Measurements from ENCODE around the gene RALY. TPM values are rescaled to one million over a fixed set of nuclear protein-coding genes. Genes with fewer than 3 reads are reported as not detected.

RALY gene
- total and polyA plus RNA-seq, 10 of the 15 experiments (the other 5 are each of a cell fraction or from before 2014, with no cell fraction given) = 1.2 to 246 (median 137) TPM

GRCh38 chr20:34066476-34067090 is 72.9 kb downstream of the RALY start:
- Histone ChIP-seq H3K4me1 (ENCODE audit: control insufficient read depth, insufficient read depth, low read length) (no peaks in the 10 kb centered on the region), H4K20me1 (ENCODE audit: control insufficient read depth, insufficient read depth) (peaks cover 4% of the 10 kb centered on the region; the same call in 1 of the 2 replicates), H3K4me2 (ENCODE audit: control insufficient read depth, insufficient read depth) (no peak overlapping the region), H3K79me2 (ENCODE audit: control insufficient read depth, insufficient read depth, low read length) (peaks cover 23% of the 10 kb centered on the region), H3K4me3 (no peak overlapping the region), H3K9me3 (replicated peaks; ENCODE audit: control insufficient read depth, insufficient read depth, low read length) (no peaks in the 10 kb centered on the region), H3K27me3 (replicated peaks in 1 of 2; ENCODE audit: control insufficient read depth in 2 of 2, insufficient read depth in 2 of 2, low read length in 1 of 2) (no peaks in the 10 kb centered on the region), H3K36me3 (ENCODE audit: control insufficient read depth in 2 of 2, insufficient read depth in 2 of 2, low read length in 1 of 2) (peaks cover 6 to 7% of the 10 kb centered on the region in 2 experiments; a peak in 3 of 4 replicates), H3K9ac (ENCODE audit: control insufficient read depth, insufficient read depth, low read length) (no peak overlapping the region), H2AFZ (ENCODE audit: control insufficient read depth, low read depth, low read length) (no peak overlapping the region), H3K27ac (ENCODE audit: control insufficient read depth, insufficient read depth) (no peak overlapping the region)
- ChIA-PET RAD21 (ENCODE audit: unreplicated experiment) (no interaction called here), POLR2A (no interaction called here), SMC1A (ENCODE audit: uncharacterized antibody, unreplicated experiment) (no interaction called here), CTCF (interaction anchor here (1.3 to 2.1 kb wide), 2 partner anchors 56 to 150 kb away, joined by 5 to 6 read pairs; no protein-coding TSS in a partner anchor)
- DNase-seq (ENCODE audit: low read depth, low spot score) = no peak
- TF ChIP-seq ATF2 (IDR thresholded peaks at IDR 0.05; ENCODE audit: low read length) (no peak), PBX3 (IDR thresholded peaks at IDR 0.05; ENCODE audit: insufficient replicate concordance, low read depth, low read length) (no peak), MEF2B (IDR thresholded peaks at IDR 0.05; ENCODE audit: partially characterized antibody, poor library complexity, severe bottlenecking) (no peak), FOXM1 (IDR thresholded peaks at IDR 0.05; ENCODE audit: low read depth, low read length) (no peak), ZNF622 (IDR thresholded peaks at IDR 0.05) (no peak), EED (IDR thresholded peaks at IDR 0.05; ENCODE audit: low read depth) (no peak), MLLT1 (IDR thresholded peaks at IDR 0.05) (no peak)
- intact Hi-C loops (cut with micrococcal nuclease; ENCODE audit: unreplicated experiment) = no loop called here
- ATAC-seq = no peak
- 98% methylated on average over 3 of the region's 3 CpGs for WGBS (ENCODE audit: insufficient coverage, insufficient replicate concordance, low lambda C conversion rate, missing lambda C conversion rate)
- in situ Hi-C loops (cut with MboI) = loop anchor here (5.0 kb wide), 1 partner anchor 199 kb away; no protein-coding TSS in a partner anchor
- no peak for FAIRE-seq
- BruUV-seq (replicated peaks) = no TSS peak

Data from GM12878 (cell line).